Liver (tissue), 9 donors: ENCODE data around the gene KCTD8. TPM values are rescaled to one million over a fixed set of nuclear protein-coding genes. Genes with fewer than 3 reads are reported as not detected.

Experiments used
- DNase-seq: peaks from one replicate; pipeline ENCODE4 v3.0.0-alpha.2; 2017; ENCODE audit warnings: low spot score
- H3K27ac ChIP-seq, 2 donors: one replicate each; pipeline ENCODE4 v1.7.0; 2013; ENCODE audit warnings: inconsistent platforms in 2 of 2, low read length in 2 of 2, control low read depth in 1 of 2, low read depth in 1 of 2, mild to moderate bottlenecking in 1 of 2
- H3K27me3 ChIP-seq, 4 donors: one replicate each; pipeline versions ENCODE4 v1.6.1 to v1.7.0; 2013; ENCODE audit warnings: low read length in 3 of 4, inconsistent platforms in 1 of 4, mild to moderate bottlenecking in 1 of 4, moderate library complexity in 1 of 4; ENCODE audit not compliant: control insufficient read depth in 4 of 4, insufficient read depth in 4 of 4
- H3K36me3 ChIP-seq, 4 donors: one replicate each; pipeline versions ENCODE4 v1.6.1 to v1.7.0; 2013; ENCODE audit warnings: low read length in 3 of 4, mild to moderate bottlenecking in 3 of 4, low read depth in 1 of 4, moderate library complexity in 1 of 4; ENCODE audit not compliant: control insufficient read depth in 4 of 4, insufficient read depth in 3 of 4
- H3K4me1 ChIP-seq, 4 donors: one replicate each; pipeline versions ENCODE4 v1.6.1 to v1.7.0; 2013; ENCODE audit warnings: low read length in 3 of 4, mild to moderate bottlenecking in 3 of 4, moderate library complexity in 1 of 4; ENCODE audit not compliant: control insufficient read depth in 4 of 4, insufficient read depth in 4 of 4
- H3K4me3 ChIP-seq, 3 donors: one replicate each; pipeline versions ENCODE4 v1.6.1 to v1.7.0; 2013; ENCODE audit warnings: low read length in 3 of 3, control low read depth in 1 of 3, low read depth in 1 of 3, mild to moderate bottlenecking in 1 of 3
- H3K9ac ChIP-seq, 2 donors: one replicate each; pipeline ENCODE4 v1.7.0; 2013; ENCODE audit warnings: low read length in 2 of 2, mild to moderate bottlenecking in 2 of 2, moderate library complexity in 2 of 2, control low read depth in 1 of 2, low read depth in 1 of 2
- H3K9me3 ChIP-seq, 4 donors: one replicate each; pipeline versions ENCODE4 v1.6.1 to v1.7.0; 2013; ENCODE audit warnings: low read length in 3 of 4; ENCODE audit not compliant: control insufficient read depth in 4 of 4
- EGR1 ChIP-seq, 2 donors: IDR thresholded peaks; 2 replicates each; pipeline ENCODE4 v1.6.1; 2016 to 2018; ENCODE audit warnings: antibody characterized with exemption in 2 of 2, low read depth in 2 of 2
- FOXA1 ChIP-seq: IDR thresholded peaks from 2 replicates; pipeline ENCODE4 v1.6.1; 2016; ENCODE audit warnings: antibody characterized with exemption
- FOXA2 ChIP-seq: IDR thresholded peaks from 2 replicates; pipeline ENCODE4 v1.6.1; 2016; ENCODE audit warnings: antibody characterized with exemption
- GABPA ChIP-seq, 2 donors: IDR thresholded peaks in 1 of 2; conservative IDR thresholded peaks in 1 of 2; 2 replicates each; pipeline ENCODE4 v1.6.1; 2016; ENCODE audit warnings: antibody characterized with exemption in 2 of 2, mild to moderate bottlenecking in 1 of 2, moderate library complexity in 1 of 2
- HNF4G ChIP-seq: IDR thresholded peaks from 2 replicates; pipeline ENCODE4 v1.6.1; 2016; ENCODE audit warnings: antibody characterized with exemption
- JUND ChIP-seq, 2 donors: IDR thresholded peaks; 2 replicates each; pipeline ENCODE4 v1.6.1; 2016; ENCODE audit warnings: antibody characterized with exemption in 2 of 2
- NR2F2 ChIP-seq: IDR thresholded peaks from 2 replicates; pipeline ENCODE4 v1.6.1; 2016; ENCODE audit warnings: antibody characterized with exemption
- RAD21 ChIP-seq, 2 donors: IDR thresholded peaks; 2 replicates each; pipeline ENCODE4 v1.6.1; 2016; ENCODE audit warnings: antibody characterized with exemption in 2 of 2, mild to moderate bottlenecking in 2 of 2
- SP1 ChIP-seq: IDR thresholded peaks from 2 replicates; pipeline ENCODE4 v1.6.1; 2018; ENCODE audit warnings: antibody characterized with exemption, mild to moderate bottlenecking
- TAF1 ChIP-seq: conservative IDR thresholded peaks from 2 replicates; pipeline ENCODE4 v1.6.1; 2016; ENCODE audit warnings: antibody characterized with exemption, mild to moderate bottlenecking
- YY1 ChIP-seq: IDR thresholded peaks from 2 replicates; pipeline ENCODE4 v1.6.1; 2016; ENCODE audit warnings: antibody characterized with exemption, mild to moderate bottlenecking
- WGBS: extraction: QIAGEN DNeasy Blood & Tissue Kit; methylation state at CpG from one replicate; pipeline ENCODE4 v1.1.7; 2013; 5-methylcytosine and 5-hydroxymethylcytosine counted together
- polyA plus RNA-seq, 2 donors: library from polyadenylated mRNA; stranded (reverse) in 1 of 2; unstranded in 1 of 2; fragments of 200-250 nt in 1 of 2; fragments of >200 nt in 1 of 2; fragmentation: Nextera tagmentation in 1 of 2; extraction: Ambion mirVana in 1 of 2; gene quantifications; one replicate each; pipeline versions ENCODE4 v1.2.1 to v1.2.3, GENCODE V29; 2013 to 2015
- total RNA-seq, 2 donors: library from RNA; depleted of rRNA; stranded (reverse); fragments of >200 nt; gene quantifications; one replicate each; pipeline ENCODE4 v1.2.3, GENCODE V29; 2014
- TF ChIP-seq, protein P1 (sequence below): IDR thresholded peaks from 2 replicates; pipeline ENCODE4 v1.6.1; 2016; ENCODE audit warnings: antibody characterized with exemption
- TF ChIP-seq, protein P2 (sequence below): IDR thresholded peaks from 2 replicates; pipeline ENCODE4 v1.6.1; 2016; ENCODE audit warnings: antibody characterized with exemption, mild to moderate bottlenecking
- TF ChIP-seq, protein P3 (sequence below): IDR thresholded peaks from 2 replicates; pipeline ENCODE4 v1.6.1; 2016; ENCODE audit warnings: antibody characterized with exemption
- TF ChIP-seq, protein P4 (sequence below): fragments of 150-350 bp; IDR thresholded peaks from 2 replicates; pipeline ENCODE4 v1.5.1; 2017; ENCODE audit warnings: improper control_type of control experiment, low read depth, low read length; ENCODE audit not compliant: missing input control
- TF ChIP-seq, protein P5 (sequence below): IDR thresholded peaks from 2 replicates; pipeline ENCODE4 v1.6.1; 2016; ENCODE audit warnings: antibody characterized with exemption
- donor health status: healthy.
- donor health status: healthy.
- donor health status: healthy.
- donor health status: healthy.
- donor health status: healthy.

Gene KCTD8
- total and polyA plus RNA-seq, 4 donors, result not detected

DNA sequence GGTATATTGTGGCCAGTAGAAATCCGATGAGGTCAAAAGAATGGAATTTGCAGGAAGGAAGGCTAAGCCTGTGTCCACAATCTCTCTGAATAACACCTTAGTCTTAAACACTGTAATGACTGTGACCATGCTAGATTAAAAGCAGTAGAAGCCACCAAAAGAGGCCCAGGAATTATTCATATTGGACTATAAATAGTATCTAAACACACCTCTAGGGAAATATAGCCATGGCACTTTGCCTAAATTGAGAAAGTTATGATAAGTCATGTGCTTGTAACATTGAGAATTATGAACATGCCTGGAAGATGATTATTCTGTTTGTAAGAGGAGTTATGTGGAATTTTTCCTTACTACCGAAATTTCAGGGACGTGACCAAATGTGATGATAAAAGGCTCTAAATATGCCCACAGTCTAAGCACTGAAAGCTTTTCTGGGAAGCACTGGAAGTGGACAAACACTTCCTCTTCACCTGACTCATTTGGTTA, 298.5 kb downstream of the KCTD8 start:
- 69% methylated on average over 3 of the region's 3 CpGs for WGBS
- no peak overlapping the region for H3K27ac ChIP-seq
- no peaks in the 10 kb centered on the region for H3K4me1 ChIP-seq
- H3K9ac ChIP-seq, result no peak overlapping the region
- no peaks in the 10 kb centered on the region for H3K27me3 ChIP-seq
- H3K36me3 ChIP-seq, result no peaks in the 10 kb centered on the region
- no peak overlapping the region for H3K4me3 ChIP-seq
- H3K9me3 ChIP-seq, result no peaks in the 10 kb centered on the region
- no peak for DNase-seq
- TF ChIP-seq, protein P1, sequence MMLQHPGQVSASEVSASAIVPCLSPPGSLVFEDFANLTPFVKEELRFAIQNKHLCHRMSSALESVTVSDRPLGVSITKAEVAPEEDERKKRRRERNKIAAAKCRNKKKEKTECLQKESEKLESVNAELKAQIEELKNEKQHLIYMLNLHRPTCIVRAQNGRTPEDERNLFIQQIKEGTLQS, result no peak
- TF ChIP-seq FOXA1 (no peak), FOXA2 (no peak), SP1 (no peak), HNF4G (no peak), NR2F2 (no peak), EGR1 (IDR thresholded peaks at IDR 0.05; ENCODE audit: low read depth in 2 of 2) (no peak), GABPA (IDR thresholded peaks at IDR 0.05 in 1 of 2, conservative IDR thresholded peaks at IDR 0.05 in 1 of 2) (no peak), JUND (IDR thresholded peaks at IDR 0.05) (no peak), YY1 (no peak), RAD21 (IDR thresholded peaks at IDR 0.05) (no peak), TAF1 (no peak)
- TF ChIP-seq, protein P2, sequence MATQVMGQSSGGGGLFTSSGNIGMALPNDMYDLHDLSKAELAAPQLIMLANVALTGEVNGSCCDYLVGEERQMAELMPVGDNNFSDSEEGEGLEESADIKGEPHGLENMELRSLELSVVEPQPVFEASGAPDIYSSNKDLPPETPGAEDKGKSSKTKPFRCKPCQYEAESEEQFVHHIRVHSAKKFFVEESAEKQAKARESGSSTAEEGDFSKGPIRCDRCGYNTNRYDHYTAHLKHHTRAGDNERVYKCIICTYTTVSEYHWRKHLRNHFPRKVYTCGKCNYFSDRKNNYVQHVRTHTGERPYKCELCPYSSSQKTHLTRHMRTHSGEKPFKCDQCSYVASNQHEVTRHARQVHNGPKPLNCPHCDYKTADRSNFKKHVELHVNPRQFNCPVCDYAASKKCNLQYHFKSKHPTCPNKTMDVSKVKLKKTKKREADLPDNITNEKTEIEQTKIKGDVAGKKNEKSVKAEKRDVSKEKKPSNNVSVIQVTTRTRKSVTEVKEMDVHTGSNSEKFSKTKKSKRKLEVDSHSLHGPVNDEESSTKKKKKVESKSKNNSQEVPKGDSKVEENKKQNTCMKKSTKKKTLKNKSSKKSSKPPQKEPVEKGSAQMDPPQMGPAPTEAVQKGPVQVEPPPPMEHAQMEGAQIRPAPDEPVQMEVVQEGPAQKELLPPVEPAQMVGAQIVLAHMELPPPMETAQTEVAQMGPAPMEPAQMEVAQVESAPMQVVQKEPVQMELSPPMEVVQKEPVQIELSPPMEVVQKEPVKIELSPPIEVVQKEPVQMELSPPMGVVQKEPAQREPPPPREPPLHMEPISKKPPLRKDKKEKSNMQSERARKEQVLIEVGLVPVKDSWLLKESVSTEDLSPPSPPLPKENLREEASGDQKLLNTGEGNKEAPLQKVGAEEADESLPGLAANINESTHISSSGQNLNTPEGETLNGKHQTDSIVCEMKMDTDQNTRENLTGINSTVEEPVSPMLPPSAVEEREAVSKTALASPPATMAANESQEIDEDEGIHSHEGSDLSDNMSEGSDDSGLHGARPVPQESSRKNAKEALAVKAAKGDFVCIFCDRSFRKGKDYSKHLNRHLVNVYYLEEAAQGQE, result no peak
- TF ChIP-seq, protein P3, sequence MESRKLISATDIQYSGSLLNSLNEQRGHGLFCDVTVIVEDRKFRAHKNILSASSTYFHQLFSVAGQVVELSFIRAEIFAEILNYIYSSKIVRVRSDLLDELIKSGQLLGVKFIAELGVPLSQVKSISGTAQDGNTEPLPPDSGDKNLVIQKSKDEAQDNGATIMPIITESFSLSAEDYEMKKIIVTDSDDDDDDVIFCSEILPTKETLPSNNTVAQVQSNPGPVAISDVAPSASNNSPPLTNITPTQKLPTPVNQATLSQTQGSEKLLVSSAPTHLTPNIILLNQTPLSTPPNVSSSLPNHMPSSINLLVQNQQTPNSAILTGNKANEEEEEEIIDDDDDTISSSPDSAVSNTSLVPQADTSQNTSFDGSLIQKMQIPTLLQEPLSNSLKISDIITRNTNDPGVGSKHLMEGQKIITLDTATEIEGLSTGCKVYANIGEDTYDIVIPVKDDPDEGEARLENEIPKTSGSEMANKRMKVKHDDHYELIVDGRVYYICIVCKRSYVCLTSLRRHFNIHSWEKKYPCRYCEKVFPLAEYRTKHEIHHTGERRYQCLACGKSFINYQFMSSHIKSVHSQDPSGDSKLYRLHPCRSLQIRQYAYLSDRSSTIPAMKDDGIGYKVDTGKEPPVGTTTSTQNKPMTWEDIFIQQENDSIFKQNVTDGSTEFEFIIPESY, result no peak
- TF ChIP-seq, protein P4, sequence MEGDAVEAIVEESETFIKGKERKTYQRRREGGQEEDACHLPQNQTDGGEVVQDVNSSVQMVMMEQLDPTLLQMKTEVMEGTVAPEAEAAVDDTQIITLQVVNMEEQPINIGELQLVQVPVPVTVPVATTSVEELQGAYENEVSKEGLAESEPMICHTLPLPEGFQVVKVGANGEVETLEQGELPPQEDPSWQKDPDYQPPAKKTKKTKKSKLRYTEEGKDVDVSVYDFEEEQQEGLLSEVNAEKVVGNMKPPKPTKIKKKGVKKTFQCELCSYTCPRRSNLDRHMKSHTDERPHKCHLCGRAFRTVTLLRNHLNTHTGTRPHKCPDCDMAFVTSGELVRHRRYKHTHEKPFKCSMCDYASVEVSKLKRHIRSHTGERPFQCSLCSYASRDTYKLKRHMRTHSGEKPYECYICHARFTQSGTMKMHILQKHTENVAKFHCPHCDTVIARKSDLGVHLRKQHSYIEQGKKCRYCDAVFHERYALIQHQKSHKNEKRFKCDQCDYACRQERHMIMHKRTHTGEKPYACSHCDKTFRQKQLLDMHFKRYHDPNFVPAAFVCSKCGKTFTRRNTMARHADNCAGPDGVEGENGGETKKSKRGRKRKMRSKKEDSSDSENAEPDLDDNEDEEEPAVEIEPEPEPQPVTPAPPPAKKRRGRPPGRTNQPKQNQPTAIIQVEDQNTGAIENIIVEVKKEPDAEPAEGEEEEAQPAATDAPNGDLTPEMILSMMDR, result no peak
- TF ChIP-seq, protein P5, sequence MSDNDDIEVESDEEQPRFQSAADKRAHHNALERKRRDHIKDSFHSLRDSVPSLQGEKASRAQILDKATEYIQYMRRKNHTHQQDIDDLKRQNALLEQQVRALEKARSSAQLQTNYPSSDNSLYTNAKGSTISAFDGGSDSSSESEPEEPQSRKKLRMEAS, result no peak

DNA sequence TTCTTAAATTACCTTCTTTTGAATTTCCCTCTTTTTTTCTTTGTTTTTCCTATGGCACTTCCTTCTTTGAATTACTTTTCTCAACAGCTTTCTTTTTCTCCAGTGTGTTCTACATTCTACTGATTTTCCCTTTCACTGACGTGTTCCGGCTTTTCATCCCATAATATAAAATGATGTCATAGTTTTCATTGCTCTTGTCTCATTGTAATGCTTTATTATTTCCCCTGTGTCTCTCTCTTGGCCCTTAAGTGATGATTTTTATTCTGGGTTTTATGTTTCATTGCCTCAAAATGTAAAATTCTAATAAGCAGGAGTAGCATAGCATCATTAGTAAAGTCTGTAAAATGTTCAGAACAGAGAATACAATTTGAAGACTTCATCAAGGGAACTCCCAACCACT, 299.3 kb downstream of the KCTD8 start:
- no peaks in the 10 kb centered on the region for H3K4me1 ChIP-seq
- WGBS, result 91% methylated on average over 2 of the region's 2 CpGs
- no peaks in the 10 kb centered on the region for H3K9me3 ChIP-seq
- TF ChIP-seq FOXA2, result no peak
- TF ChIP-seq JUND (IDR thresholded peaks at IDR 0.05), result no peak
- TF ChIP-seq GABPA (IDR thresholded peaks at IDR 0.05 in 1 of 2, conservative IDR thresholded peaks at IDR 0.05 in 1 of 2), result no peak
- TF ChIP-seq FOXA1, result no peak
- no peak overlapping the region for H3K9ac ChIP-seq
- H3K36me3 ChIP-seq, result no peaks in the 10 kb centered on the region
- no peak overlapping the region for H3K27ac ChIP-seq
- no peak overlapping the region for H3K4me3 ChIP-seq
- DNase-seq, result no peak
- H3K27me3 ChIP-seq, result no peaks in the 10 kb centered on the region
